Osteoblast (primary cell): Measurements from ENCODE around the gene TDRD9. TPM values are rescaled to one million over a fixed set of nuclear protein-coding genes. Genes with fewer than 3 reads are reported as not detected.

Experiments used
- DNase-seq: peaks from one replicate; pipeline ENCODE4 v3.0.0; 2011; ENCODE audit warnings: low spot score, mixed read lengths; ENCODE audit not compliant: insufficient read length; ENCODE audit errors: missing footprints
- H2AFZ ChIP-seq: 2 replicates; pipeline ENCODE4 v1.6.0; 2011; ENCODE audit warnings: mild to moderate bottlenecking, low read length
- H3K27ac ChIP-seq: 2 replicates; pipeline ENCODE4 v1.5.1; 2011; ENCODE audit warnings: mild to moderate bottlenecking, low read depth, low read length, moderate library complexity
- H3K27me3 ChIP-seq: 2 replicates; pipeline ENCODE4 v1.6.0; 2012; ENCODE audit warnings: mild to moderate bottlenecking, control low read depth, inconsistent platforms, low read length, moderate library complexity; ENCODE audit not compliant: insufficient read depth
- H3K36me3 ChIP-seq: 2 replicates; pipeline ENCODE4 v1.5.1; 2011; ENCODE audit warnings: mild to moderate bottlenecking, low read length, control low read depth, moderate library complexity; ENCODE audit not compliant: insufficient read depth
- H3K4me1 ChIP-seq: 2 replicates; pipeline ENCODE4 v1.5.1; 2011; ENCODE audit warnings: mild to moderate bottlenecking, low read length, control low read depth, moderate library complexity; ENCODE audit not compliant: insufficient read depth
- H3K4me2 ChIP-seq: 2 replicates; pipeline ENCODE4 v1.6.0; 2011; ENCODE audit warnings: mild to moderate bottlenecking, low read length; ENCODE audit not compliant: insufficient read depth
- H3K4me3 ChIP-seq: fragments of 200-600 bp; sonication (generic); 3 replicates; pipeline ENCODE4 v1.5.1; 2012; ENCODE audit warnings: mild to moderate bottlenecking, low read length, inconsistent platforms; ENCODE audit not compliant: insufficient read depth
- H3K79me2 ChIP-seq: 2 replicates; pipeline ENCODE4 v1.6.0; 2012; ENCODE audit warnings: mild to moderate bottlenecking, low read length, control low read depth, inconsistent platforms; ENCODE audit not compliant: insufficient read depth
- H3K9me3 ChIP-seq: 2 replicates; pipeline ENCODE4 v1.5.1; 2011; ENCODE audit warnings: low read depth, low read length, control low read depth
- H4K20me1 ChIP-seq: 2 replicates; pipeline ENCODE4 v1.6.0; 2012; ENCODE audit warnings: mild to moderate bottlenecking, low read length, control low read depth; ENCODE audit not compliant: insufficient read depth
- CTCF ChIP-seq: IDR thresholded peaks from 2 replicates; pipeline ENCODE4 v1.5.1; 2011; ENCODE audit warnings: mild to moderate bottlenecking, low read depth, low read length, moderate library complexity; ENCODE audit errors: extremely low read depth
- total RNA-seq: library from RNA; depleted of rRNA; stranded (reverse); fragments of >200 nt; gene quantifications from 2 replicates; pipeline ENCODE4 v1.2.3, GENCODE V29; 2012

TDRD9 gene
- total RNA-seq, 1 donor: 1.1 TPM

DNA sequence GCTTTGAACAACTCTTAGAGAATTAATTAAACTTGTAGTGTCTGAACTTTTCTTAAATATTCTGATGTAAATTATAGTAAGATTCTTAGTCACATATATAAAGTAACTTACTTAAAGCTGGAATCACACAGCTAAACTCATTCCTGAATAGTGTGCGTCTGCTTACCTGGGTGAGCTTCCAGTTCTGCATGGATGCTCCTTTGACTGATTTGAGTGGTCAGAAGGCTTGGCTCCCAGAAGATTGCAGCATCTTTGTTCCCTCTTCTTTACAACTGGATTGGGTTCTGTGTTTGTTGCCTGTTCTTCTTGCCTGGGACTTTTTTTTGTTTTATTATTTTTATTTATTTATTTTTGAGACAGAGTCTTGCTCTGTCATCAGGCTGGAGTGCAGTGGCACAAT is 90.8 kb downstream of the TDRD9 start:
- Histone ChIP-seq H3K4me1 (no peaks in the 10 kb centered on the region), H3K27ac (no peak overlapping the region), H3K79me2 (no peaks in the 10 kb centered on the region), H3K9me3 (no peaks in the 10 kb centered on the region), H3K36me3 (no peaks in the 10 kb centered on the region), H4K20me1 (no peaks in the 10 kb centered on the region), H2AFZ (no peak overlapping the region), H3K4me2 (no peak overlapping the region), H3K27me3 (peaks cover 4% of the 10 kb centered on the region), H3K4me3 (no peak overlapping the region)
- no peak for TF ChIP-seq CTCF
- DNase-seq: no peak

GRCh38 chr14:104019806-104020205 is 91.5 kb downstream of the TDRD9 start:
- no peak overlapping the region for H3K4me3 ChIP-seq
- H3K27ac ChIP-seq: no peak overlapping the region
- no peak for DNase-seq
- H3K4me1 ChIP-seq: no peaks in the 10 kb centered on the region
- H3K9me3 ChIP-seq: no peaks in the 10 kb centered on the region
- no peaks in the 10 kb centered on the region for H3K79me2 ChIP-seq
- TF ChIP-seq CTCF: no peak
- no peak overlapping the region for H2AFZ ChIP-seq
- no peak overlapping the region for H3K4me2 ChIP-seq
- peaks cover 4% of the 10 kb centered on the region for H3K27me3 ChIP-seq
- H3K36me3 ChIP-seq: no peaks in the 10 kb centered on the region
- no peaks in the 10 kb centered on the region for H4K20me1 ChIP-seq

- no peaks in the 10 kb centered on the region for H3K4me1 ChIP-seq
- TF ChIP-seq CTCF: no peak
- peaks cover 4% of the 10 kb centered on the region for H3K27me3 ChIP-seq
- no peaks in the 10 kb centered on the region for H3K79me2 ChIP-seq
- no peaks in the 10 kb centered on the region for H3K9me3 ChIP-seq
- no peaks in the 10 kb centered on the region for H4K20me1 ChIP-seq
- H3K4me2 ChIP-seq: no peak overlapping the region
- no peak overlapping the region for H2AFZ ChIP-seq
- DNase-seq: no peak
- H3K36me3 ChIP-seq: no peaks in the 10 kb centered on the region
- H3K4me3 ChIP-seq: no peak overlapping the region
- H3K27ac ChIP-seq: no peak overlapping the region
These were observed 92.2 kb downstream of the TDRD9 start for GRCh38 chr14:104020471-104020870.

DNA sequence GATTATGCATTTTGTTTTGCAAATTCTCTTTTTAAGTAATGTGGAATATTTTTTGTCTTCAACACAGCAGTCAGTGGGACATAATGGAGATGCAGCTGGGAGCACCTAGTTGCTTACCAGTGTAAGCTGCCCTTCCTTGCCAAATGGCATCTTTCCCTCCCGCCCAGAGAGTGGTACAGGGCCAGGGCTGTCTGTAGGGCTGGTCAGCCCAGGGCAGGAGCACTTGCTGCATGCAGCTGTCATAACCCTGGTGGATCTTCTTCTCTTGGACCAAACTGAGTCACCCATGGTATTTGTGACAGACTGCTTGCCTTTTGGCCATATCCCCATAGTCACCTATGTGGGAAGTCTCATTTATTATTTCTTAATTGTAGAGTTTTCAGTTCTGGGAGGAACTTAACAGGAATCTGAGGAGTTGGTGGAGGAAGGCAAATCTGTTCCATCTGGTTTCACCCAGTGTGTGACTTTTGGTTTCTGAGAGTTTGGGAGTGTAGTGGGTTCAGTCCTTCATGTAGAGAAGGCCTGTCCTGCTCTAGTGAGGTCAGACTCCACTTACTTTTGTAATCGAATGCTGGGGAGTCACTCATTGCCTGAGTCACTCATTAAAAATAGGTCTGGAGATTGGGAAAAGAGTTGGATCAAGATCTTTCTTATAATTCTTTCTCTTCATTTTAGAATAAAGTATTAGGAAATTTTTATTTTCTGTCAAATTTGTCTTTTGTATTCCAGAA is 95.2 kb downstream of the TDRD9 start:
- H4K20me1 ChIP-seq: no peaks in the 10 kb centered on the region
- no peak for DNase-seq

More for the DNA sequence above, 95.2 kb downstream of the TDRD9 start:
- H3K9me3 ChIP-seq: no peaks in the 10 kb centered on the region
- H3K36me3 ChIP-seq: no peaks in the 10 kb centered on the region
- TF ChIP-seq CTCF: no peak
- no peaks in the 10 kb centered on the region for H3K79me2 ChIP-seq
- no peak overlapping the region for H2AFZ ChIP-seq
- no peak overlapping the region for H3K4me2 ChIP-seq
- no peak overlapping the region for H3K27ac ChIP-seq
- no peaks in the 10 kb centered on the region for H3K27me3 ChIP-seq
- H3K4me1 ChIP-seq: no peaks in the 10 kb centered on the region
- no peak overlapping the region for H3K4me3 ChIP-seq
